SU-DHL-6 (cell line): ENCODE results near the gene KCNQ4.

Experiments used
- H2AFZ ChIP-seq: fragments of 200-600 bp; sonication (generic); 2 replicates; pipeline ENCODE4 v1.6.1; 2014; ENCODE audit warnings: low read depth, mild to moderate bottlenecking, moderate library complexity, mixed read lengths, antibody characterized with exemption, low read length; ENCODE audit not compliant: severe bottlenecking
- H3F3A ChIP-seq: fragments of 200-600 bp; shearing (Covaris generic); 2 replicates; pipeline ENCODE4 v1.6.0; 2016; ENCODE audit warnings: antibody characterized with exemption, mild to moderate bottlenecking; ENCODE audit not compliant: insufficient read depth
- H3K27ac ChIP-seq: fragments of 200-600 bp; sonication (generic); 2 replicates; pipeline ENCODE4 v1.5.1; 2016; ENCODE audit warnings: low read depth, mild to moderate bottlenecking, low read length, moderate library complexity, mixed read lengths
- H3K27me3 ChIP-seq: fragments of 200-600 bp; sonication (generic), shearing (Covaris generic); 2 replicates; pipeline ENCODE4 v1.6.0; 2014; ENCODE audit warnings: mild to moderate bottlenecking, low read length
- H3K36me3 ChIP-seq: fragments of 200-600 bp; sonication (generic); 2 replicates; pipeline ENCODE4 v1.6.1; 2014; ENCODE audit warnings: mild to moderate bottlenecking, low read length, mixed read lengths
- H3K4me2 ChIP-seq: fragments of 300-600, 200-600 bp; shearing (Covaris generic), sonication (generic); 2 replicates; pipeline ENCODE4 v1.6.0; 2014; ENCODE audit warnings: low read length, low read depth, mild to moderate bottlenecking; ENCODE audit not compliant: poor library complexity, severe bottlenecking
- H3K4me3 ChIP-seq: fragments of 200-600 bp; sonication (generic); 2 replicates; pipeline ENCODE4 v1.5.1; 2014; ENCODE audit warnings: antibody characterized with exemption, low read length, mild to moderate bottlenecking, mixed read lengths; ENCODE audit not compliant: insufficient read depth, poor library complexity, severe bottlenecking
- H3K79me2 ChIP-seq: fragments of 200-600 bp; sonication (generic); 2 replicates; pipeline ENCODE4 v1.6.1; 2014; ENCODE audit warnings: mild to moderate bottlenecking, low read length, moderate library complexity; ENCODE audit not compliant: insufficient read depth
- H3K9ac ChIP-seq: fragments of 200-600 bp; sonication (generic); 2 replicates; pipeline ENCODE4 v1.7.0; 2014; ENCODE audit warnings: mild to moderate bottlenecking, low read length
- H3K9me2 ChIP-seq: fragments of 200-600 bp; sonication (generic); replicated peaks from 2 replicates; pipeline ENCODE4 v1.6.1; 2014; ENCODE audit warnings: low read length; ENCODE audit not compliant: insufficient read depth
- H3K9me3 ChIP-seq: fragments of 200-600 bp; sonication (generic); 2 replicates; pipeline ENCODE4 v1.6.1; 2014; ENCODE audit warnings: low read length, mixed read lengths; ENCODE audit not compliant: insufficient read depth
- H4K20me1 ChIP-seq: fragments of 200-600 bp; sonication (generic); 2 replicates; pipeline ENCODE4 v1.6.1; 2014; ENCODE audit warnings: low read depth, mild to moderate bottlenecking, antibody characterized with exemption, low read length, moderate library complexity, mixed read lengths
- CTCF ChIP-seq: fragments of 200-600 bp; sonication (generic); IDR thresholded peaks from one replicate; pipeline ENCODE4 v1.5.1; 2017; ENCODE audit warnings: antibody characterized with exemption, mild to moderate bottlenecking, low read length, moderate library complexity; ENCODE audit not compliant: insufficient read depth, poor library complexity, severe bottlenecking
- EZH2phosphoT487 ChIP-seq: fragments of 200-600 bp; sonication (generic), shearing (Covaris generic); conservative IDR thresholded peaks from 2 replicates; pipeline ENCODE4 v1.6.1; 2018; ENCODE audit warnings: mild to moderate bottlenecking, antibody characterized with exemption, low read length, moderate library complexity, mixed read lengths

KCNQ4 gene

GRCh38 chr1:40862008-40862863, 78.6 kb downstream of the KCNQ4 start, which contains the start of gene CITED4:
Gene CITED4 (minus strand): TSS chr1:40862363. CDS start chr1:40862127, 236 bp downstream.
- no peaks in the 10 kb centered on the region for H3K79me2 ChIP-seq
- no peaks in the 10 kb centered on the region for H3K9me2 ChIP-seq
- no peak within 1 kb of the TSS for H3K9ac ChIP-seq
- no peaks in the 10 kb centered on the region for H3K9me3 ChIP-seq
- H2AFZ ChIP-seq, result no peak within 1 kb of the TSS
- H3K4me3 ChIP-seq, result no peak within 1 kb of the TSS
- no peaks in the 10 kb centered on the region for H3K27me3 ChIP-seq
- H3K27ac ChIP-seq, result no peak within 1 kb of the TSS
- no peaks in the 10 kb centered on the region for H3F3A ChIP-seq
- H3K36me3 ChIP-seq, result no peaks in the 10 kb centered on the region
- no peaks in the 10 kb centered on the region for H4K20me1 ChIP-seq
- no peak within 1 kb of the TSS for H3K4me2 ChIP-seq
- TF ChIP-seq CTCF (no peak), EZH2phosphoT487 (no peak)

- H3K4me3 ChIP-seq, result no peak overlapping the region
- no peaks in the 10 kb centered on the region for H3K27me3 ChIP-seq
- H3K79me2 ChIP-seq, result no peaks in the 10 kb centered on the region
- no peak for TF ChIP-seq EZH2phosphoT487
- no peak for TF ChIP-seq CTCF
- no peaks in the 10 kb centered on the region for H3F3A ChIP-seq
- H3K9me3 ChIP-seq, result no peaks in the 10 kb centered on the region
- no peak overlapping the region for H3K9ac ChIP-seq
- no peak overlapping the region for H2AFZ ChIP-seq
- no peaks in the 10 kb centered on the region for H4K20me1 ChIP-seq
- no peaks in the 10 kb centered on the region for H3K36me3 ChIP-seq
- no peak overlapping the region for H3K27ac ChIP-seq
- H3K9me2 ChIP-seq, result no peaks in the 10 kb centered on the region
- no peak overlapping the region for H3K4me2 ChIP-seq
Measured at GRCh38 chr1:40868051-40868723, 84.6 kb downstream of the KCNQ4 start.

GRCh38 chr1:40870135-40870728, 86.6 kb downstream of the KCNQ4 start:
- Histone ChIP-seq H3F3A (no peaks in the 10 kb centered on the region), H3K9ac (no peak overlapping the region), H3K4me2 (no peak overlapping the region), H3K27ac (no peak overlapping the region), H4K20me1 (no peaks in the 10 kb centered on the region), H3K36me3 (no peaks in the 10 kb centered on the region), H2AFZ (no peak overlapping the region), H3K79me2 (no peaks in the 10 kb centered on the region), H3K4me3 (no peak overlapping the region), H3K9me2 (no peaks in the 10 kb centered on the region), H3K9me3 (no peaks in the 10 kb centered on the region), H3K27me3 (no peaks in the 10 kb centered on the region)
- no peak for TF ChIP-seq EZH2phosphoT487
- TF ChIP-seq CTCF, result no peak
